ENCODE measurements around the gene ADAMTSL4.
"Not testable (repeated sequence)": the region's sequence is repeated elsewhere in the genome, so short reads cannot be mapped to it uniquely, and the experiment has no call there.

ADAMTSL4 gene

DNA sequence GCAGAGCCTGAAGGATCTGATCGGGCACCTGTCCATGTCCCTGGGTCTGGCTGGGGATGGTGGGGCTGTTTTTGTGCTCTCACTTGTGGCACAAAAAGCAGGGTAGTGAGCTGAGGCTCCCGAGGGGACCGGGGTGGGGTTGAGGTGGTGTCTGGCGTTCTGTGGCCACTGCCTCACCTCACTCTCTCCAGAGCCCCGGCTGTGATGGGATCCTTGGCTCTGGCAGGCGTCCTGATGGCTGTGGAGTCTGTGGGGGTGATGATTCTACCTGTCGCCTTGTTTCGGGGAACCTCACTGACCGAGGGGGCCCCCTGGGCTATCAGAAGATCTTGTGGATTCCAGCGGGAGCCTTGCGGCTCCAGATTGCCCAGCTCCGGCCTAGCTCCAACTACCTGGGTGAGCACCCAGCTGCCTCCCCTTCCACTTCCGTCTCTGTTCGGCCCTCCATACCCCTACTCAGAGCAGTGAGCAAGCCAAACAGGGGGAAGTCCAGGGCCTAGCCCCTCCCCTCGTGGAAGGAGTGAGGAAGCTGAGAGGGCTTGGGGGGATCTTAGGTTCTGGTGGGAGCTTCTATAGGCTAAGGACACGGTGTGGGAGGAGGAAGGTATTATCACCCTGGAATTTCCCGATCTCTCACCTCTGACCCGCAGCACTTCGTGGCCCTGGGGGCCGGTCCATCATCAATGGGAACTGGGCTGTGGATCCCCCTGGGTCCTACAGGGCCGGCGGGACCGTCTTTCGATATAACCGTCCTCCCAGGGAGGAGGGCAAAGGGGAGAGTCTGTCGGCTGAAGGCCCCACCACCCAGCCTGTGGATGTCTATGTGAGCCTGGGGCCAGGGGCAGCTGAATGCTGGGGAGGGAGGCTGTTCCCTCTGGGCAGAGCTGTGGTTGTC, 7.0 kb downstream of the ADAMTSL4 start:
- no peak for DNase-seq

DNA sequence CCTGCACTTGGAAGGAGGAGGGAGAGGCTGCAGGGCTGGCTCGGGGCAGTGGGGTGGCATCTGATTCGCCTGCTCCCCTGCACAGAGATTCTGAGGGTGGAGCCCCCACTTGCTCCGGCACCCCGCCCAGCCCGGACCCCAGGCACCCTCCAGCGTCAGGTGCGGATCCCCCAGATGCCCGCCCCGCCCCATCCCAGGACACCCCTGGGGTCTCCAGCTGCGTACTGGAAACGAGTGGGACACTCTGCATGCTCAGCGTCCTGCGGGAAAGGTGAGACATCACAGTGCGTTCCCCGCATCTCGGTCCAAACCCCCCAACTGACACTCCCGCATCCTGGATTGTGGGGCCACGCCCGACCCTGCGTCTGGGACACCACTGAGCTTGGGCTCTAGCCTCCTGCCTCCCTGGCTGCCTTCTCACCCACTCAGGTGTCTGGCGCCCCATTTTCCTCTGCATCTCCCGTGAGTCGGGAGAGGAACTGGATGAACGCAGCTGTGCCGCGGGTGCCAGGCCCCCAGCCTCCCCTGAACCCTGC, 7.9 kb downstream of the ADAMTSL4 start:
- DNase-seq: no peak

DNA sequence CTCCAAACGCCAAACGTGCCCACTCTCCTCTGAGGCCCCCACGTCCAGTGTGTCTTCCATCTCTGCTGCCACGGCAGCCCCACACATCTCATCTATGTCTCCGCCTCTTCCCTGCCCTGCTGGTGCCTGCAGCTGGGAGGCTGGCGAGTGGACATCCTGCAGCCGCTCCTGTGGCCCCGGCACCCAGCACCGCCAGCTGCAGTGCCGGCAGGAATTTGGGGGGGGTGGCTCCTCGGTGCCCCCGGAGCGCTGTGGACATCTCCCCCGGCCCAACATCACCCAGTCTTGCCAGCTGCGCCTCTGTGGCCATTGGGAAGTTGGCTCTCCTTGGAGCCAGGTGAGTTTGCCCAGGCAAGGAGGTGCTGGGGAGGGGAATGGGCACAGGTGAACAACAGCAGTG, 8.6 kb downstream of the ADAMTSL4 start:
- DNase-seq: no peak

DNA sequence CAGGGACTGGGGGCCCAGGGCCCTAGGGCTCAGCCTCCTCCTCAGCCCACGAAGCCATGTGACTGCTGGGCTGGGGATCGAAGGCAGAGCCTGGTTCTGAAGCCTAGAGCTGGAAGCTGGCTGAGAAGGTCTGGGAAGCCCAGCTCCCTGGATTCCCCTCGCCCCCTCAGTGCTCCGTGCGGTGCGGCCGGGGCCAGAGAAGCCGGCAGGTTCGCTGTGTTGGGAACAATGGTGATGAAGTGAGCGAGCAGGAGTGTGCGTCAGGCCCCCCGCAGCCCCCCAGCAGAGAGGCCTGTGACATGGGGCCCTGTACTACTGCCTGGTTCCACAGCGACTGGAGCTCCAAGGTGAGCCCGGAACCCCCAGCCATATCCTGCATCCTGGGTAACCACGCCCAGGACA, 9.1 kb downstream of the ADAMTSL4 start:
- DNase-seq: no peak

DNA sequence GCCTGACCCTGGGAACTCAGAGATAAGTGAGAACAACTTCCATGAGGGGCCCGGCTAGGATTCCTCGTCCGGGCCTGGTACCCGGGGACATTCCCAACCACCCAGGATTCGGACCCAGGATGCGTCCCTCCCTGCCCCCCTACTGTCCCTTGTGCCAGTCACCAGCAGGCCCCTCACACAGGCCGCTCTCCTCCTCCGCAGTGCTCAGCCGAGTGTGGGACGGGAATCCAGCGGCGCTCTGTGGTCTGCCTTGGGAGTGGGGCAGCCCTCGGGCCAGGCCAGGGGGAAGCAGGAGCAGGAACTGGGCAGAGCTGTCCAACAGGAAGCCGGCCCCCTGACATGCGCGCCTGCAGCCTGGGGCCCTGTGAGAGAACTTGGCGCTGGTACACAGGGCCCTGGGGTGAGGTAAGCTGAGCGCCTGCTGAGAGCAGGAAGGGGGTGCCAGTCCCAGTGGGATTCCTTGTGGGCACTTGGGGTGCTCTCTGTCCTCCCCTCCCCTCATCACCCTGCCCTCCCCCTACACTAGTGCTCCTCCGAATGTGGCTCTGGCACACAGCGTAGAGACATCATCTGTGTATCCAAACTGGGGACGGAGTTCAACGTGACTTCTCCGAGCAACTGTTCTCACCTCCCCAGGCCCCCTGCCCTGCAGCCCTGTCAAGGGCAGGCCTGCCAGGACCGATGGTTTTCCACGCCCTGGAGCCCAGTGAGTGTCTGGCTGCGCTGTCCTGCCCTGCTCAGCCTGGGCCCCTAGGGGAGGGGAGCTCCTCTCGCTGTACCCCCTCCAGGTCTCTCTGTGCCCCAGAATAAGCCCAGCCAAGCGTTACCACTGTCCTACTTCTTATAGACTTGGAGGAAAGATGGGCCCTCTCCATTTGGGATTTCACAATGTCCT, 9.8 kb downstream of the ADAMTSL4 start:
- DNase-seq: no peak

DNA sequence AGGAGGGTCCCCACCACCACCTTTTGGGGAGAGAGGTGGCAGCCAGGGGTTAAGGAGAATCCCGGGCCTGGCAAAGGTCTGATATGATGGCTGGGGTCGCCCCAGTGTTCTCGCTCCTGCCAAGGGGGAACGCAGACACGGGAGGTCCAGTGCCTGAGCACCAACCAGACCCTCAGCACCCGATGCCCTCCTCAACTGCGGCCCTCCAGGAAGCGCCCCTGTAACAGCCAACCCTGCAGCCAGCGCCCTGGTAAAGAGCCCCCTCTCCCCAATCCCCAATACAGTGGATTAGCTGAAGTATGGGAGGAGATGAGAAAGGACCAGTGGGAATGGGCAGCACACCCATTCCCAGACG, 10.4 kb downstream of the ADAMTSL4 start:
- DNase-seq: no peak

DNA sequence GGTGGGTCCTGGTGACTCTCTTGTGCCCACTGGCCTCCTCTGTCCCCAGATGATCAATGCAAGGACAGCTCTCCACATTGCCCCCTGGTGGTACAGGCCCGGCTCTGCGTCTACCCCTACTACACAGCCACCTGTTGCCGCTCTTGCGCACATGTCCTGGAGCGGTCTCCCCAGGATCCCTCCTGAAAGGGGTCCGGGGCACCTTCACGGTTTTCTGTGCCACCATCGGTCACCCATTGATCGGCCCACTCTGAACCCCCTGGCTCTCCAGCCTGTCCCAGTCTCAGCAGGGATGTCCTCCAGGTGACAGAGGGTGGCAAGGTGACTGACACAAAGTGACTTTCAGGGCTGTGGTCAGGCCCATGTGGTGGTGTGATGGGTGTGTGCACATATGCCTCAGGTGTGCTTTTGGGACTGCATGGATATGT, 10.8 kb downstream of the ADAMTSL4 start:
- peak; percentile 24 for DNase-seq

DNA sequence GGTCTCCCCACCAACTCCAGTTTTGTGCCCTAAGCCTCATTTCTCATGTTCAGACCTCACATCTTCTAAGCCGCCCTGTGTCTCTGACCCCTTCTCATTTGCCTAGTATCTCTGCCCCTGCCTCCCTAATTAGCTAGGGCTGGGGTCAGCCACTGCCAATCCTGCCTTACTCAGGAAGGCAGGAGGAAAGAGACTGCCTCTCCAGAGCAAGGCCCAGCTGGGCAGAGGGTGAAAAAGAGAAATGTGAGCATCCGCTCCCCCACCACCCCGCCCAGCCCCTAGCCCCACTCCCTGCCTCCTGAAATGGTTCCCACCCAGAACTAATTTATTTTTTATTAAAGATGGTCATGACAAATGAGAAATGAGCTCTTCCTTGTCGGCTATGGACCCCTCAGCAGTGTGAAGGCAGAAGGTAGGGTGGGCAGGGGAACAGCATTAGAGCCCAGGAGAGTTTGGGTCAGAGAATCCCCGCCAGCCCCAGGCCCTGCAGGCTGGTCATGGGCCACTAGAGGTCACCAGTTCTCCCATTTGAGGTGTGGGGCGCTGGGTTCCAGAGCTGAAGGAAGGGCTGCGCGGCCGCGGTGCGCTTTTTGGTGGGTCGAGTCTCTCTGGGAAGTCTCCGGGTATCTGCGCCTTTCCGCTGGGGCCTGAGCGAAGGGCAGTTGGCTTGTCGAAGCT, 11.5 kb downstream of the ADAMTSL4 start:
- peak; percentile 80 for DNase-seq

DNA sequence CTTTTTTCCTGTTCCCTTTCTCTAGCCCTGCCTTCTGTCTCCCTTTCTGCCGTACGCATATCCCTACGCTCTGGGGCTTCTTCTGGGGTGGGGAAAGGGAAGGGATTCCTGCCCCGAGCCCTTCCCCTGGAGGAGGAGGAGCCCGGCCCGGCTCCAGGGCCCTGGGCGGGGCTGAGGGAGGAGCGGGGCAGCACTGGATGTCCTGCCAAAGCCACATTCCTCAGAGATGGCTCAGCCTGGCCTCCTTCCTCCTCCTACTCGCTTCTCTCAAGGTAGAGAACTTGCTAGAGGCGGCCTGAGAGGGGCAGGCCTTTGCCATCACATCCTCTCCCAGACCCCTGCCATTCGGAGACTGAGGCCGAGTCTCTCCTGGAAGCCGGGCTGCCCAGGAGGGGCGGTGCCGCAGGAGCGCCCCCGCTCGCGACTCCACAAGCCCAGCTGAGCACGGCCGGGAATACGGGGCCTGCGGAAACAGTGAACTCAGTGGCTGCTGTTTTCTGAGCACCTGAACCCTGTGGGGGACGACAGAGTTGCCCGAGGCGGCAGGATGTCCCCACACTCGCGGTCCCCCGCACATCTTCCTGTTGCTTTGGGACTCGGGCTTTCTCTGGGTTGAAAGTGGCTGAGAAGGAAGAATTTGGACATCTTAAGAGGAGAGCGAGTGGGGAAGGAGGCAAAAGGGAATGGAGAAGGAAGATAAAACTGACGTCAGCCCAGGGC, 12.2 kb downstream of the ADAMTSL4 start:
- peak; percentile 80 for DNase-seq

DNA sequence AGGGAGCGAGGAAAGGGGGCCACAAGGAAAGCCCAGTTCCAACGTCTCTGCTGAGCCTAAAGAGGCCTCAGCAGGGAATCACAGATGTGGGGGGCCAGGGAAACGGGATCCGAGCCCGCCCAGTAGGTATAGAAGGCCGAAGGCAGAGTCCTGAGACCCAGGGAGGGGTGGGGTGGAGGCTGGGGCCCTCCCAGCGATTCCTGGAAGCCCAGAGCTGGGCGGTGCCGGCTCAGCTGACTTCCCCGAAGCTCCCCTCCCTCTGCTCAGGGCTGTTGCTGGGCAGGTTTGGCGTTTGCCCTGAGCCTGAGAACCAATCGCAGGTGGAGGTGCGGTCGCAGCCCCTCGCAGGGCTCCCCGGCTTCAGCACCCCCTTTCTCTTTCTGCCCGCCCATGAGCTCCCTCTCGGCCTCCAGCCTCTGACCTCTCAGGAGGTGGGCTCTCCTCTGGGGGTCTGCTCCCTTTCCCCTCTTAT, 12.8 kb downstream of the ADAMTSL4 start:
- DNase-seq: peak; percentile 45

DNA sequence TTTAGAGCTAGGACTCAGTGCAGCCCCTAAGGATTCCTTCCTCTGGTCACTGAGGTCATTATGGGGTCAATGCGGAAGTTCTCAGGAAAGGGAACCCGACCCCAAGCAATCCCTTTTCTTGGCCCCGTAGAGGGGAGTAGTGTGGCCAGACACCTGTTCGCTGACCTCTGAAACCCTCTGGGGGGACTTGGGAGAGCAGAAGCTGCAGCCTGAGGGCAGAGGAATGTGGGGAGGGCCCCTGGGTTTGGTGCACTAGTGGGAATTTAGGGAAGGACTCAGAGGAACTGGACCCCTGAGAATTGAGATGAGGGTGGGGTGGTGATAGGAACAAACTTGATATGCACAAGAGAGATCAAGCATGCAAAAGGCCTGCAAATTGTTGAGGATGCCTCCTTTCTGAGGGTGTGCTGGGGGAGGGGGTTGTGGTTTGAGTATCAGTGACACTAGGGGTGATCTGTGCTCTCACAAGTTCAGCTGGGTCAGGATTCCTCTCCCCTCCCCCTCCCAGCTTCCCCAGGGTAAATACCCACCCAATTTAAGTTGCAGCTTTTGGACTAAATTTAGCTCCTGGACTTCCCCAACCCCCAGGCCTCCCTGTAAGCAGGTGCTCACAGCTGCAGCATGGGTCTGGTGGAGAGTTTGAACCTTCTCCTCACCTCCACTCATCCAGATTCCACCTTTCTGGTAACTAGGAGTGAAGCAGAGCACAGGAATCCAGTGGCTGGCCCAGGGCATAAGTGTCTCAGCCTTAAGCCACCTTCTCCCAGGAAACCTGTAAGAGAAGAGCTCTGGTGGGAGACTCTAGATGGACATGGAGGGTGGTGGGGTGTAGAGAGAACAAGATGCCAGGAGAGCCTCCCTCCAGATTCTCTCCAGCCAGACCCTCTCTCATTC, 13.5 kb downstream of the ADAMTSL4 start:
- peak; percentile 29 for DNase-seq

DNA sequence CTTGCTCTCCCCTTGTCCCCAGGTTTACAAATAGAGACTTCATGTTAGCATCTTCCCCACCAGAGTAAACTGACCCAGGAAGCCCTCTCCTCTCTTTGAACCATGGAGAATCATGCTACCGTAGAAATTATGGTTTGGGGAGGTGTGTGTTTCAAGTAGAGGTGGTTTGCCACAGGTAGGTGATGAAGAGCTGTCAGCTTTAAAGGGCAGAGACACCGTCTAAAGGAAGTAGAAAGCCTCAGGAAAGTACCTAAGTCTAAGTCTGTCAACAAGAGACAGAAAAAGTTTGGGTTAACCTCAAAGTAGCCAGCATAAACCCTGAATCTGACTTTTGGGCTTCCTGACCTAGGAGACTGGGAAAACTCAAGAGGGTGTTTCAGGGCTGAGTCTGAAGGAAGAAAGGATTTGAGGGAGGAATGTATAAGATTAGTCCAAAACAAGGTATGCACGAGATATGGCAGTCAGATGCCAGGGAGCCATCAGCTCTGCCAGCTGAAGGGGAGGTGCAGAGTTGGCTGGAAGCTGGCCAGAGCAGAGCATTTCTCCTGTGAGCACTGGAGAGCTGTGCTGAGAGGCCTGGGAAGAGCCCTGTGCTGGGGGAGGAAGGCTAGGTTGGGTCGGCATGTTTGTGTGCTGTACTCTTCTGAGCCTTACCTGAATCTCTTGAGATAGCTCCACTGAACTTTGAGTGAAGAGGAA, 14.3 kb downstream of the ADAMTSL4 start:
- no peak for DNase-seq

DNA sequence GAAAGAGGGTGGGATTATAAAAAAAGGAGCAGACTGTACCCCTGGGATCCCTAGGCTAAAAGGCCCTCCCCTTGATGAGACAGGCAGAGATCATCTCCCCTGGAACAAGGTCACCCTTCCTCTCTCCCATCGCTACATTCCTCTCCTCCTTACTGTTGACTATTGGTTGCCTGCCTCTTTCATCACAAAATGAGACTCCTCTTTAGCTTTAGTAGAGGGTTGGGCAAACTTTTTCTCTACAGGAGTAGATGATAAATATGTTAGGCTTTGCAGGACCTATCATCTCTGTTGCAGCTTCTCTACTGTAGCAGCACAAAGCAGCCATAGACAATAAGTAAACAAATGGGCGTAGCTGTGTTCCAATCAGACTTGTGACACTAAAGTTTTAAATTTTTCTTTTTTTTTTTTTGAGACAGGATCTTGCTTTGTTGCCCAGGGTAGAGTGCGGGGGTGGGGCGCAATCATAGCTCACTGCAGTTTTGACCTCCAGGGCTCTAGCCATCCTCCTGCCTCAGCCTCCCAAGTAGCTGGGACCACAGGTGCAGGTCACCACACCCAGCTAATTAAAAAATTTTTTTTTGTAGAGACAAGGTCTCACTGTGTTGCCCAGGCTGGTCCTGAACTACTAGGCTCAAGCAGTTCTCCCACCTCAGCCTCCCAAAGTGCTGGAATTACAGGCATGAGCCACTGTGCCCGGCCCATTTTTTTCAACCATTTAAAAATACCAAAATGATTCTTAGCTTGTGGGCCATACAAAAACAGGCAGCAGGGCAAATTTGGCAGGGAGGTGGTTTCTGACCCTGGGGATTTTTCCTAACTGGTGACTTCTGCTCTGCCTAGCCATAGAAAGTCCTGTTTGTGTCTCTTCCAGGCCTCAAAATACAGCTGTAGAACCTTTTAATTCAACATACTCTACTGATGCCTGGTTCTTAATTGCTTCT, 15.1 kb downstream of the ADAMTSL4 start:
- no peak for DNase-seq

DNA sequence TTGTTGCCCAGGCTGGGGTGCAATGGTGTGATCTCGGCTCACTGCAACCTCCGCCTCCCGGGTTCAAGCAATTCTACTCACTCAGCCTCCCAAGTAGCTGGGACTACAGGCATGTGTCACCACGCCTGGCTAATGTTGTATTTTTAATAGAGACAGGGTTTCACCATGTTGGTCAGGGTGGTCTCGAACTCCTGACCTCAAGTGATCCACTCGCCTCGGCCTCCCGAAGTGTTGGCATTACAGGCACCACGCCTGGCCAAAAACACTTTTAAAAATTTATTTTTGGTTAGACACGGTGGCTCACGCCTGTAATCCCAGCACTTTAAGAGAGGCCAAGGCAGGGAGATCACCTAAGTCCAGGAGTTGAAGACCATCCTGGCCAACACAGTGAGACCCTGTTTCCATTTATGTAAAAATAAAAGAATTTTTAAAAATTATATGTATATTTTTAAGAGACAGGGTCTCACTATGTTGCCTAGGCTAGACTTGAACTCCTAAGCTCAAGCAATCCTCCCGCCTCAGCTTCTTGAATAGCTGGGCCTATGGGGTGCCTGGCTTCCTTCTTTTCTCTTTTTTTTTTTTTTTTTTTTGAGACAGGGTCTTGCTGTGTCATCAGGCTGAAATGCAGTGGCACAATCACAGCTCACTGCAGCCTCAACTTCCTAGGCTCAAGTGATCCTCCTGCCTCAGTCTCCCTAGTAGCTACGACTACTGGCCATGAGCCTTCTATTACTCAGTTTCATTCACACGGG, 16.2 kb downstream of the ADAMTSL4 start:
- DNase-seq: not testable (repeated sequence)

DNA sequence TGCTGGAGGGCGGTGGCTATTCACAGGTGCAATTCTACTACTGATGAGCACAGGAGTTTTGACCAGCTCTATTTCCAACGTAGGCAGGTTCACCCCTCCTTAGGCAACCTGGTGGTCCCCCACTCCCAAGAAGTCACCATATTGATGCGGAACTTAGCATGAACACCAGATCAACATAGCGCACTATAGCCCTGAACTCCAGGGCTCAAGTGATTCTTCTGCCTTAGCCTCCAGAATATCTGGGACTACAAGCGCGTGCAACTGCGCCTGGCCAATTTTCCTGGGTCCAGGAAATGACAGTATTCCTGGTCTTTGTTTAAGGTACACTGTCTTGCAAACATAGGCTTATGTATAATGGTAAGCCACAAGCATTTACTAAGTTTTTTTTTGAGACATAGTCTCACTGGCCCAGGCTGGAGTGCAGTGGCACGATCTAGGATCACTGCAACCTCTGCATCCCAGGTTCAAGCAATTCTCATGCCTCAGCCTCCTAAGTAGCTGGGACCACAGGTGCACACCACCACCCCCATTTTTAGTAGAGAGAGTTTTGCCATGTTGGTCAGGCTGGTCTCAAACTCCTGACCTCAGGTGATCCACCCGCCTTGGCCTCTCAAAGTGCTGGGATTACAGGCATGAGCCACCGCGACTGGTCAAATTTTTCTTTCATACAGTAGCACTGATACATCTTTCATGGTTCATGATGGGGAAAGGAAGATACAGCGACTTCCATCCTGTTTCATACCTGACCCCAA, 17.6 kb downstream of the ADAMTSL4 start:
- DNase-seq: no peak

DNA sequence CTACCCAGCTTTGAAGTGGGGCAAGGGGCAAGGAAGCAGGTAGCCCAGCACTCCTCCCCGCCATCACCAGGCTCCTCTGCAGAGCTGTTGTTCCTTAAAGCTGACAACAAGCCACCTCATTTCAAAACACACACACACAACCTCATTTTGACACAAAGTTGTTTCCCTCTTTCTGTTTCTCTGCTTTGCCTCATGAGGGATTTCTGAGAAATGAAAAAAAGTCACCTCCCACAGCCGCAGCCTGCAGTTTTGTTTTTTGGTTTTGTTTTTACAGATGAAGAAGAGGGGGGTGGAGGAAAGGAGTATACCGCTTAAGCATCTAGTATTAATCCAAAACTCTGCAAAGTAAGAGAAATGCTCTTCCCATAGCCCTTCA, 18.1 kb downstream of the ADAMTSL4 start:
- peak; percentile 91 for DNase-seq

DNA sequence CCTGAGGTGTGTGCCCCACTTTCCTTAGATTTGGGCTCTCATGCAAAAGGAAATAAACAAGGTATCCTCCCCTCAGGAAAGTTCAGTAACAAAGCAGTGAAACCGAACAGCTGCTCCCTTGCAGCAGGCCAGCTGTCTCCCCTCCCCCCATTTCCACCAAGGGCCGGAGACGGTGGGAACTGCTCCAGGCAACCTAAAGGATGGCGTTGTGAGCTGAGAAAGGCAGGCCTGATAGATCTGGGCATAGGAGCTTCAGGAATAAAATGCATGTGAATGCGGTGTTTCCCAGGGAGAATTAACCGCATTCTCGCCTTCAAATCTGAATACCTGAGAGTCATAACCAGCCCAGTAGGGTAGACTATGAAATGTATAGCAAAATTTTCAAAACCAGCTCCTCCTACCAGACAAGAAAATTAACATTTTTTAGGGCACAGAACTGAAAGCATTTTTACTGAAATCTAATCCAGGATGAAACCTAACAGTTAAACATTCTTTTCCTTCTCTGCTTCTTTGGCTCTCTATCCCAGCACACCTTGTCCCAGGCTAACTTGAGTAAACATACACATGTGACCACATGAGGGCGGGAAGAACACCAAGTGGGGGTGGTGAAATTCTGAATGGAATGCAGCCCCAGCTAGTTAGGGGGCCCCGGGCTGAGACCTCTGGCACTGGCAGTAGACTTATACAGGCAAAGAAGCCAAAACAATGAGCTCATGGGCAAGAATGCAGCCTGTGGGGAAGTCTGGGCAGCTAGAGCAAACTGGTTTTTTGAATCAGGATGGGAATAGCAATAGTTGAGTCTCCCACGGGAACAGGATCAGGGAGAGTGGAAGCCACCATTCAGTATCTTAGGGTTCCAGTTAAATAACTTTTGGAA, 18.7 kb downstream of the ADAMTSL4 start:
- peak; percentile 66 for DNase-seq
